KOPT-K1 (cell line): ENCODE measurements around the gene GATA5.

Source experiments
- H3K27ac ChIP-seq: fragments of 200-600 bp; sonication (generic); 2 replicates; pipeline ENCODE4 v1.5.1; 2016; ENCODE audit warnings: antibody characterized with exemption, mild to moderate bottlenecking, low read depth, low read length; ENCODE audit not compliant: poor library complexity, severe bottlenecking
- H3K36me3 ChIP-seq: fragments of 200-600 bp; sonication (generic); 2 replicates; pipeline ENCODE4 v1.5.1; 2017; ENCODE audit warnings: antibody characterized with exemption, mild to moderate bottlenecking, low read length, moderate library complexity; ENCODE audit not compliant: insufficient read depth
- H3K9me3 ChIP-seq: fragments of 200-600 bp; sonication (generic); 2 replicates; pipeline ENCODE4 v1.5.1; 2017; ENCODE audit warnings: antibody characterized with exemption, low read length, mild to moderate bottlenecking; ENCODE audit not compliant: insufficient read depth, poor library complexity, severe bottlenecking

The GATA5 gene

DNA sequence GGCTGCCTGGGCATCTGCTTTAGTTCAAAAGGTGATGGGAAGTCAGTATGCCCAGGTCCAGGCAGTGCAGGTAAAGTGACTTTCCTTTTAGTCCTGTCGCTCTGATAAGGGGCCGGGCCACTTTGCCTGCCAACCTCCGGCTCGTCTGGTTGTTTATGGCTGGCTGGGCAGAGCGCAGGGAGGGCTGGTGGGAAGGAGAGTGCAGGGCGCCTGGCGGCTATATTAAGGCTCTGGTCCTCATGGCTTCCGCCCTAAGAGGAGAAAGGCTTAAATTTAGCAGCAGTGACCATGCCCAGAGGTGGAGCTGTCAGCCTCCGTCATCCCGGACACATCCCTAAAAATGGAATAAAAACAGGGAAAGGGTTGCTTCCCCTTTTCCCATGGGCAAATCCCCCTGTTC lies 14.6 kb downstream of the GATA5 start:
- no peaks in the 10 kb centered on the region for H3K36me3 ChIP-seq
- no peak overlapping the region for H3K27ac ChIP-seq
- H3K9me3 ChIP-seq: no peaks in the 10 kb centered on the region

DNA sequence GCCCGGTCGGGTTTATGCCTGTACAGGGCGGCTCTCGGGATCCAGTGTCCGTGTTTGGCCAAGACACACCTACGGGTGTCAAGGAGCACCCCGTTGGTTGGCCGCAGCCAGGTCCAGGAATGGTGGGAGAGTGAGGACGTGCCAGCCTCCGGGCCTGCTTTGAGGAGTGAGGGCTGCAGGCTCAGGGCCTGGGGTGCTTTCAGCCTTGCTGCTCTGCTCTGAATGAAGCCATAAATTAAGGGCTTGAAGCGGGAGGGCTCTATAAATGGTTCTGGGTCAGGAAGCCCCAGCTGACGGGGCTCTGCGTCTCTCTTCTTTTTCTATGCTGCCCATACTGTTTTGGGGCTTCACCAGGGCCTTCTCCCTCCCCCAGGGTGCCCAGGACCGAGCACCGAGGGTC lies 15.1 kb downstream of the GATA5 start:
- Histone ChIP-seq H3K9me3 (no peaks in the 10 kb centered on the region), H3K36me3 (no peaks in the 10 kb centered on the region), H3K27ac (no peak overlapping the region)

DNA sequence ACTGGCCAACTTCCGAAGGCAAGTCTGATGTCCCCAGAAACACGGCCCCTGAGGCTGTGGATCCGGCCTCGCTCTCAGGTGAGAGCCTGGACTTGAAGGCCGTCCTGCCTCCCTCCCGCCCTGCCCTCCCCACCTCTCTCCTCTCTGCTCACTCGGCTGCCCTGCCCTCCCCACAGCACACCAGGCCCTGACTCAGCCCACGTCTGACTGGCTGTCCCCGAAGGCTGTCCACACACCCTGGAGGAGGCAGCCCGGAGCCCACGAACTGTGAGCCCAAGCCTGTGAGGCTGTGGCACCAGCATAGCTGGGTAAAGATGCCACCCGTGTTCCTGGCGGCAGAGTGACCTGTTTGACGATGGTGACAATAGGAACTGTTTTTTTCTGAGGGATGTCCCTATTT lies 16.3 kb downstream of the GATA5 start:
- H3K36me3 ChIP-seq: no peaks in the 10 kb centered on the region
- no peaks in the 10 kb centered on the region for H3K9me3 ChIP-seq
- H3K27ac ChIP-seq: no peak overlapping the region

DNA sequence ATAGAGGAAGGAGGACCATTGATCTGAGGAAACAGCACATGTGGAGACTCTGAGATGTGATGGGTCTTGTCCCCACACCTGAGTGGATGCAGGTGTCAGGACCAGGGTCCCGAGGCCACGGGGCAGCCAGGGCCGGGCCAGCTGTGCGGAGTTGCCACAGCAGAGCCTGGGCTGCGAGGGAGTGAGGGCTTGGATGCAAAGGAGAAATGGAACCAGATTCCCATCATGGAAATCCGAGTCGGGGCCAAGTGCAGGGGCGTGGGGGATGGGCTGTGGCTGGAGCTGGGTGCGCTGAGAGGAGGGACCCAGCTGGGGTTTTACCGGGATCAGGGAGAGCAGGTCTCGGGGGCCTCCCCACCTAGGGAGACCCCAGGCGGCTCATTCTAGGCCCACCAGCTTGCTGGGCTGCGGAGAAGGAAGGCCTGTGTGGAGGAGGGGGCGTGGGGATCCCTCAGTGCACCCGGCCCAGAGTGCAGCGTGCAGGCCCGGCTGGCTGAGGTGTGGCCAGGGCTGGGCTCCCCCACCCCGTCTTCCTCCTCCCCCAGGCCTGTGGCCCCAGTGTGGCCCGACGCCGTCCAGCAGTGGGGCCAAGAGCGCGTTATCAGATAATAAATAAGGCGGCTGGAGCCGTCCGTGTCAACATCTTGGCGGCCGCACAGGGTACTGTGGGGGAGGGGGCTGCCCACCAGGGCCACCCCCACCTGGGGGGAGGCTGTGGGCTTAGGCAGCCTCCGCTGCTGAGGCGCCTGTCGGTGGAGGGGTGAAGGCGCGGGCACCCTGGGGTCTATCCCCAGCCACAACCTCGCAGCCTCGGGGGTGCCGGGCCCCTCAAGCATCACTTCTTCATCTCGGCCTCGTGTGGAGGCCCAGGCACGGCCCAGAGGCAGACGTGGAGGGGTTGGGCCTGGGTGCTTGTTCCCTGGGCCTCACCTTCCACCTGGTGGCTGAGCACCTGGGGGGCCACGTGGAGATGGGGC lies 17.2 kb downstream of the GATA5 start:
- Histone ChIP-seq H3K9me3 (no peaks in the 10 kb centered on the region), H3K36me3 (no peaks in the 10 kb centered on the region), H3K27ac (no peak overlapping the region)

DNA sequence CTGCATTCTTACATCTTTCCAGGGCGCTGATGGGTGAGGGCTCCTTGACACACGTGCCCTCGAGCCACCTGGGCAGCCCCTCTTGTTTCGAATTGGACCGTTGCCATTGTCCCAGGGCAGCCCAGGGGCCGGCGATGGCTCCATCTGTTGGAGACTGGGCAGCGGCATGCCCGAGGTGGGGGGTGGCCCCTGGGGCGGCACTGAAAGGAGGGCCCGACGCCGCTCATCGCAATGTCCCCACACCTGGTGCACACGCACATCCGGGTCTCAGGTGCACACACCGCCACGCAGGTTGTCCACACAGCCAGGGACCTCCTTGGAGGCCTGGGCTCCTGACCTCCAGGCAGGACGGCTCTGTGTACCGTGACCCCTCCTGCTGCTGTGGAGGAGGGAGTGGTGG lies 18.0 kb downstream of the GATA5 start:
- Histone ChIP-seq H3K9me3 (no peaks in the 10 kb centered on the region), H3K27ac (no peak overlapping the region), H3K36me3 (no peaks in the 10 kb centered on the region)

DNA sequence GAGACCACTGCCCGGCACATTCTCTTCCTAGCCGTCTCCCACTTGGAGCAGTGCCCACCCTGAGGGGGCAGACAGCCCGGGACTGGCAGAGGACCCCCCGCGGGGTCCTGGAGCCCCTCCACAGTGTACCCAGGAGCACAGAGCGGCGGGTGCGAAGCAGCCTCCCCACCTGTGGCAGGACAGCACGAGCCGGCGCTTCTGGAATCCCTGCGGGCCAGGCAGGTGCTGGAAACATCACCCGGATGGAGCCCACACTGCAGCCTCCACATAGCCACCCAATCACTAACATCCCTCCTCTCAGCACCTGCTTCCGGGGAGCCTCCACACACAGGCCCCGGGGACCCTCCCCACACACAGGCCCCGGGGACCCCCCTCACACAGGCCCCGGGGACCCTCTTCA lies 18.7 kb downstream of the GATA5 start:
- Histone ChIP-seq H3K9me3 (no peaks in the 10 kb centered on the region), H3K36me3 (no peaks in the 10 kb centered on the region), H3K27ac (no peak overlapping the region)

DNA sequence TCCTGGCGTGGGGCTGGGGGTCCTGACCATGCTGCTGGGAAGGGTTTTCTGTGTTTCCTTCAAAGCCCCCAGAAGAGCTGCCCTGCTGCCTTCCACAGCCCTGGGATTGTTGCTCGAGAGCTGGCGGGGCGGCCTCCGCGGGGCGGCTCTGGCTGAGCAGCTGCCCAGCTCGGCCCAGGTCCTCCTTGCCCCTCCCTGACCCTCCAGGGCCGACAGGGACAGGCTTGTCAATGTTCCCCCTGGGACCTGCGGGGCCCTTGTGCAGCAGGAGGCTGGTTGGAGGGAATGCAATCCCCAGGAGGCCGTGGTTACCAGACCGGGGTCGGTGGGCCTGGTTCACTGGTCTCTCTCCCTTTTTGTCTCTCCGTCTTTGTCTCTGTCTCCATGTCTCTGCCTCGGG lies 19.9 kb downstream of the GATA5 start:
- Histone ChIP-seq H3K27ac (no peak overlapping the region), H3K9me3 (no peaks in the 10 kb centered on the region), H3K36me3 (no peaks in the 10 kb centered on the region)

DNA sequence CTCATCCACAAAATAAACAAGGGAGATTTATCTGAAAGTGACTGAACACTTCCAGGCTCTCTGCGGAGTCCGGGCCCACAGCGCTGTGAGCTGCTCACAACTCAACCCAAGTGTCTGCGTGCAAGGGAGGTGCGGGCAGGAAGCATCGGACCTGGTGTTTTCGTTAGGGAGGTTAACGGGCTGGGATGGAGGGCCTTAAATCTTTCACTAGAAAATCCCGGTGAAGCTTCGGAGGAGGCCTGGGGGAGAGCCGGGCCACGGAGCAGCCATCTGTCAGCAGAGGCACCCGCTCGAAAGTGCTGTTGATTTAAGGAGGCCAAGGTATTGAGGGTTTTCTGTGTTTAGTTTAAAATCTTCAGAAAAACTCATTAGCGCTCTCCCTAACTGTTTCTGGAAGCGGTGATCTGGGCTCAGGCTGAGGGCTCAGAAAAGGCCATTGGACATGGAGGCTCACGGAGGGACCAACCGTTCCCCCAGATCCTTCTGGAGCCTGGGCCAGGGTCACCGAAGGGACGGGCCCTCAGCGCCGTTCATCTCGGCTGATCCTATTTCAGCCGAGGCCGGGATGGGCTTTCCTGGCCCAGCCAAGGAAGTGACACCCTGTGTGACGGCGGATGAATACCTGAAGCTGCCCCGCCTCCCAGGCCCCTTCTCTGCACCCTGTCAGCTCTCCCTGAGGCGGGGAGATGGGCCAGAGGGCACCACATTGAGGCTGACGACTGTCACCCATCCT lies 20.7 kb downstream of the GATA5 start:
- no peaks in the 10 kb centered on the region for H3K9me3 ChIP-seq
- no peaks in the 10 kb centered on the region for H3K36me3 ChIP-seq
- H3K27ac ChIP-seq: no peak overlapping the region

DNA sequence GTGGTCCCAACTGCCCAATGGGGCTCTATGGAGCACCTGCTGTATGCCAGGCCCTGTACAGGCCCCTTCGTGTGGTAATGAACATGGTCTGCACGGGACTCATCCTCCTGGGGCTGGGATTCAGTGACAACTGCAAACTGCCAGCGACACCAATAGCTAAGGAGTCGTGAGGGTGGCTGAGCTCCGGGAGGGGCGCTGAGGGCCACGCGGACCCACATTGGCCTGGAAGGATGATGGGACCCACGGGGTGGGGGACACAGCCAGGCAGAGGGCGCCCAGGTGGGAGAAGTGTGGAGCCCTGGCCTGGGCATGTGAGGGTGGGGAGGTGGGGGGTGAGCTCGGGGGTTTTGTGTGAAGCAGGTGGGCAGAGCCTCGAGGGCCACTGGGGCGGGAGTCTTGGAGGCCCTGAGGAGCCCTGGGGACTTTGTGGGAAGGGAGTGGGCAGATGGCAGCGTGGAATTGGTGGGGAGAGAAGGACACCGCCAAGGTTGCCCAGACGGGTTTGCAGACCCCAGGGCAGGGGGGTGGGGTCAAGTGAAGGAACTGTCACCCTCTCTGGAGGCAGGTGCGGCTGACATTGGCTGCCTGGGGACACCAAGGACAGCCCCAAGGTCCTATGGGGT lies 22.5 kb downstream of the GATA5 start:
- Histone ChIP-seq H3K36me3 (no peaks in the 10 kb centered on the region), H3K27ac (no peak overlapping the region), H3K9me3 (no peaks in the 10 kb centered on the region)

DNA sequence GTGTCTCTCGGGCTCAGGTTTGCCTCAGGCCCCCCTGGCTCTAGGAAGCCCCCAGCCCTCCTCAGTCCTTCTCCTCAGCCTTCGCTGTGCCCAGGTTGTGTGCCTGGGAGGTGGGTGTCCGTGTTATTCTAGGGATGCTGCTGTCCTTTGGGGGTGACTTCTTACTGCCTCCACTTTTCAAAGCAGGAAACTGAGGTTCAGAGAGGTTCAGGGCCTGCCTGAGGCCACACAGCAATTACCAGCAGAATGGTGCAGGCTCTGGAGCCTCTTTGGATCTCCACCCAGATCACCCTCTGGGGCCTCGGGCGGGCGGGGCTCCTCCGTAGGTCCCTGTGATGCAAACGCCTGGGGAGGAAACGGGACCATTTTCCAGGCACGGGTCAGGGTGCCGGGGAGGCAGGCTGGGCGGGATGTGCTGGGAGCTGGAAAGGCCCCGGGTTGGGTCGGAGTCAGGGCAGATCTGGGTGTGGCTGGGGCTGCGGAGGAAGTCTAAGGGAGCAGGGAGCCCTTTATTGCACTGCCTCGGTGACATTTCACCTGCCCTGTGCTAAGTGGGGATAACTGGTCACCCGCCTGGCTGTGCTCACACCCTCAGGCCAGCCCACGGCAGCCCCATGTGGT lies 23.2 kb downstream of the GATA5 start:
- Histone ChIP-seq H3K9me3 (no peaks in the 10 kb centered on the region), H3K36me3 (no peaks in the 10 kb centered on the region), H3K27ac (no peak overlapping the region)

DNA sequence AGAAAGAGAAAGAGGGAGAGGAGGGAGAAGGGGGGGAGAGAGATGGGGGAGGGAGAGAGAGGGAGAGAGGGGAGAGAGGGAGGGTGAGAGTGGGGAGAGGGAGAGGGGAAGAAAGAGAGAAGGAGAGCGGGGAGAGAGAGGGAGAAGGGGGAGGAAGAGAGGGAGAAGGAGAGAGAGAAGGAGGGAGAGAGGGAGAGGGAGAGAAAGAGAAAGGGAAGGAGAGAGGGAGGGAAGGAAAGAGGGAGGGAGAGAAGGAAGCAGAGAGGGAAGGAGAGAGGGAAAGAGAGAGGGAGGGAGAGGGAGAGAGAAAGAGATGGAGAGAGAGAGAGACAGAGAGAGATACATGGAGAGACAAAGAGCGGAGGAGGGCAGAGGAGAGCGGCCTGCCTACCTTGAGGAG lies 23.8 kb downstream of the GATA5 start:
- Histone ChIP-seq H3K9me3 (no peaks in the 10 kb centered on the region), H3K27ac (no peak overlapping the region), H3K36me3 (no peaks in the 10 kb centered on the region)

DNA sequence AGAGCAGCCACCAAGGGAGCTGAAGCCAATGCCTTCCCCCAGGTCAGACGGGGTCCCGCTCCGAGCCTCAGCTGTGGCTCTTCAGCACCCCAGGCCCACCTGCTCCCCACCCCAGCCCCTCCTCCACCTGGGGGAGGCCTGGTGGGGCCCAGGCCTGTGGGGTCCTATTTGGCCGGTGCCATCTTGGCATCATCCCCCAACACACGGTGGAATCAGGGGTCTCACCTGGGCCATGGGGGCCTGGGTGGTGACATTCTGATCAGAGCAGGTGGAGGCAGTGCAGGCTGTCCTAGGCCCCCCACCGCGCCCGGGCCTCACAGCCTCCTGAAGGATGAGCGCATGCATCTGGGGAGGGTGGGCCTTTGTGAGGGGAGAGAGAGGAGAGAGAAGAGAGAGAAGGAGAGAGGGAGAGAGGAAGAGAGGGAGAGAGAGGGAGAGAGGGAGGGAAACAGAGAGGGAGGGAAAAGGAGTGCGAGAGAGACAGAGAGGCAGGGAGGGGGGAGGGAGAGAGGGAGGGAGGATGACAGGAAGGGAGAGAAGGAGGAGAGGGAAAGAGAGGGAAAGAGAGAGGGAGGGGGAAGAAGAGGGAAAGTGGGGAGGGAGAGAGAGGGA lies 24.5 kb downstream of the GATA5 start:
- H3K36me3 ChIP-seq: no peaks in the 10 kb centered on the region
- no peak overlapping the region for H3K27ac ChIP-seq
- no peaks in the 10 kb centered on the region for H3K9me3 ChIP-seq

DNA sequence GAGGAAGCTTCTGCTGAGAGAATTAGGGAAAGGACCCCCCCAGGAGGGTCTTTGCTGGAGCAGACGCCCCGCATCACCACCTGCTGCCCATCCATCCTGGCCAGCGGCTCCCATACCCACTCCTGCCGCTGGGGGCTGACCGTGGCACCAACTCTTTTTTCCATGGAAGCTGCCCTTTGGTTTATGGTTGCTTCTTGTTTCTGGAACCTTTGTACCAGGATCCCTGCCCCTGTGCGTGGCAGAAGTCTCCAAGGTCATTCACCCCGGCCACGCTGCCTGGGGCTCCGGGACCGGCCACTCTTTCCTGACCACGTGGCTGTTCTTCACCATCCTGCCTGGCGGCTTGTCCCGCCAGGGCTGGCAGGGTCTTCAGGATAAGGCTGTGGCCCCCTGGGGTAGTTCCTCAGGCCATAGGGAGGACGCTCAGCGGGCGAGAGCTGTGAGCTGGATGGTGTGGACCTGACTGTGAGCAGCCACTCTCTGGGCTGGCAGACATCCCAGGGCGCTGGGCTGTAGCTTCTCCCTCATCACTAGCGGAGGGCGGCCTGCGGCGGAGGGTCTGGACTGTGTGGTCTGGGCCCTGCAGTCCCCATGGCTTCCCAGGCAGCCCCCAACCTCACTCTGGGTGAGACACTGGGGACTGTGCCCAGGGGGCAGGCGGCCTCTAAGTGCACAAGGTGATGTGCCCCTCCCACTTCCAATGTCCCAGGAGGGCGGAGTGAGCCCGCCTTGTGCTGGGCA lies 25.7 kb downstream of the GATA5 start:
- Histone ChIP-seq H3K9me3 (no peaks in the 10 kb centered on the region), H3K27ac (no peak overlapping the region), H3K36me3 (no peaks in the 10 kb centered on the region)

DNA sequence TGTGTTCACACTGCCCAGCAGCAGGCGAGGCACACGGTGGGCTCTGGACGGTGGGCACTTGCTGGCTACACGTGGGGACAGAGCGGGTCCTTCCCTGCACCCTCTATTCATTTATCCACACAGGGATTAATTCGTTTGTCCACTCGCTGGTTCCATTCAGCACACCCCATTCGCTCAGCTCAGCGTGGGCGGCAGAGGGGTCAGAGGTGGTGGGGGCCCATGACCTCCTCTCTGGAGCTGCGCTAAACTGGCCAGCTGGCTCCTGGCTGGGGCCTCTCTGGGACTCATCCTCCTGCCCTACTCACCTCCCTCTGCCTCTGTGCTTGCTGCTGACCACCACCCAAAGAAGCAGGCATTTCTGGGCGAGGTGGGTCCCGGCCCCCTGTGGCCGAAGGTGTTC lies 27.0 kb downstream of the GATA5 start:
- H3K27ac ChIP-seq: no peak overlapping the region
- H3K36me3 ChIP-seq: no peaks in the 10 kb centered on the region
- no peaks in the 10 kb centered on the region for H3K9me3 ChIP-seq
